Epithelial cell of proximal tubule (primary cell): ENCODE measurements around the gene METTL25. TPM values are rescaled to one million over a fixed set of nuclear protein-coding genes. Genes with fewer than 3 reads are reported as not detected.
"Not testable (repeated sequence)": the region's sequence is repeated elsewhere in the genome, so short reads cannot be mapped to it uniquely, and the experiment has no call there.

ENCODE experiments used
- DNase-seq: peaks from one replicate; pipeline ENCODE4 v3.0.0-alpha.2; 2011; ENCODE audit warnings: low read depth
- H3K4me3 ChIP-seq: 2 replicates; pipeline ENCODE4 v1.5.1; 2011; ENCODE audit warnings: low read depth, mild to moderate bottlenecking, low read length
- total RNA-seq: library from RNA; depleted of rRNA; stranded (reverse); fragments of >200 nt; gene quantifications from 2 replicates; pipeline ENCODE4 v1.2.3, GENCODE V29; 2015
- TF ChIP-seq, protein P1 (sequence below): conservative IDR thresholded peaks from 2 replicates; pipeline ENCODE4 v1.5.1; 2012; ENCODE audit warnings: low read depth, mild to moderate bottlenecking, low read length

The METTL25 gene
- total RNA-seq, 1 donor from 2014 or later = 8.8 TPM

DNA sequence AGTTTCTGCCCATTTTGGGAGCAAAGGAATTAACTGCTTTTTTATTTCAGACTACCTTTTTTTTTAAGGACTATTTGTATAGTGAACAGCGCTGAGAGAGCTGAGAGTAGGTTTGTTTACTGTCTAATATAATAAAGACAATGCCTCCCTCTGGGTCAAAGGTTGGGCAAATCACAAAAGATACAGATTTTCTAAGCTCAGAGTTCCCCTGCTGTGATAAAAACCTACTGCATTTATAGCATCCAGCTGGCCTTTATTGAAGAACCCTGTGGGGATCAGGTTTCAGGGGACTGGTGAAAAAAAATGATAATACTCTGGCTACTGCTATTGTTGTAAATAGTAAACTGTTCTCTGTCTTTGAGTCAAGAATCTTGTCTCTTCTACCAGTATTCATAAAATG is 28.8 kb upstream of the METTL25 start:
- no peak overlapping the region for H3K4me3 ChIP-seq
- DNase-seq = no peak
- TF ChIP-seq, protein P1, sequence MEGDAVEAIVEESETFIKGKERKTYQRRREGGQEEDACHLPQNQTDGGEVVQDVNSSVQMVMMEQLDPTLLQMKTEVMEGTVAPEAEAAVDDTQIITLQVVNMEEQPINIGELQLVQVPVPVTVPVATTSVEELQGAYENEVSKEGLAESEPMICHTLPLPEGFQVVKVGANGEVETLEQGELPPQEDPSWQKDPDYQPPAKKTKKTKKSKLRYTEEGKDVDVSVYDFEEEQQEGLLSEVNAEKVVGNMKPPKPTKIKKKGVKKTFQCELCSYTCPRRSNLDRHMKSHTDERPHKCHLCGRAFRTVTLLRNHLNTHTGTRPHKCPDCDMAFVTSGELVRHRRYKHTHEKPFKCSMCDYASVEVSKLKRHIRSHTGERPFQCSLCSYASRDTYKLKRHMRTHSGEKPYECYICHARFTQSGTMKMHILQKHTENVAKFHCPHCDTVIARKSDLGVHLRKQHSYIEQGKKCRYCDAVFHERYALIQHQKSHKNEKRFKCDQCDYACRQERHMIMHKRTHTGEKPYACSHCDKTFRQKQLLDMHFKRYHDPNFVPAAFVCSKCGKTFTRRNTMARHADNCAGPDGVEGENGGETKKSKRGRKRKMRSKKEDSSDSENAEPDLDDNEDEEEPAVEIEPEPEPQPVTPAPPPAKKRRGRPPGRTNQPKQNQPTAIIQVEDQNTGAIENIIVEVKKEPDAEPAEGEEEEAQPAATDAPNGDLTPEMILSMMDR = no peak

DNA sequence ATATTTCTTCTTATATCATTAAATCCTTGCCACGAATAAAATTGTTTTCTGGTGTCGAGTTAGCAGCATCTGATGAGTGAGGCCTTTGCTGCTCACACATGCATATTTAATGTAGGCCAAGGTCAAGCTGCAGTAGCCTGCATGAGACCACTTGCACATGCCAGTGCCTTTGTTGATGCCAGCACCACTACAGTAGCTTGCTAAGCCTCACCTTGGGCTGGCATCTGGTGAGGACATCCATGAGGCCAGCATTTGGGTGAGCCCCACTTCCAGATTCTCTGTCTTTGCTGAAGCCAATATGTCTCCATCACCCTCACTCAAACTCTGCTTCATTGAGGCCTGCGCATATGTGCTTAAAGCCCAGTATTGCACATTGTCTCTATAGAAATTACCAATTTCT is 8.2 kb upstream of the METTL25 start:
- no peak for DNase-seq
- TF ChIP-seq, protein P1 = no peak
- no peak overlapping the region for H3K4me3 ChIP-seq

DNA sequence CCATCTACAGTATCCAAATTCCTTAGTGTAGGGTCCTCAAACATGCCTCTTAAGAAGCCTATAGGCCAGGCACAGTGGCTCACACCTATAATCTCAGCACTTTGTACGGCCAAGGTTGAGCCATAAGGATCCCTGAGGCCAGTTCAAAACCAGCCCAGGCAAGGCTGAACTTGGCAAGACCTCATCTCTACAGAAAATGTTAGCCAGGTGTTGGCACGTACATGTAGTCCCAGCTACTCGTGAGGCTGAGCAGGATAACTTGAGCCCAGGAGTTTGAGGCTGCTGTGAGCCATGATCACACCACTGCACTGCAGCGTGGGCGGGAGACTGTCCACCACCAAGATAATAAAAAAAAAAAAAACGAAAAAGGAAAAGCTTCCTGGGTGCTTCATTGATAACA is 6.9 kb upstream of the METTL25 start:
- DNase-seq = no peak
- no peak overlapping the region for H3K4me3 ChIP-seq
- TF ChIP-seq, protein P1 = no peak

DNA sequence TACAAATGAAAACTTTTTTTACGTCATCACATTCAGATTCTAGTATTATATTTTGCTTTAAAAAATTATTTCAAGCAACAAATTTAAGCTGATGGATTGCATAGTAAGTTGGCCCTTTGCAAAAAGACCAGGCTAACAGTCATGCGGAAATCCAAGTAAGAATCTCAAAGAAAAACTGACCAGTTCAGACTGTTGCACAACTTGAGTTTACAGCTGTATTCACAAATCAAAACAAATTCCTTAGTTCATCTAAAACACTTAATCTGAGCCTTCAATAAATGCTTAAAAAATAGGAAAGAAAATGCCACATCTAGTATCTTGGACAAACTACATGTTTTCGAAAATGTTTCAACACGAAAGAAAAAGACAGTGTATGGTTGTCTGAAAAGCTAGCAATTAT is 989 bp upstream of the METTL25 start:
- TF ChIP-seq, protein P1 = no peak
- H3K4me3 ChIP-seq = peak overlapping the region; percentile 96
- DNase-seq = no peak

DNA sequence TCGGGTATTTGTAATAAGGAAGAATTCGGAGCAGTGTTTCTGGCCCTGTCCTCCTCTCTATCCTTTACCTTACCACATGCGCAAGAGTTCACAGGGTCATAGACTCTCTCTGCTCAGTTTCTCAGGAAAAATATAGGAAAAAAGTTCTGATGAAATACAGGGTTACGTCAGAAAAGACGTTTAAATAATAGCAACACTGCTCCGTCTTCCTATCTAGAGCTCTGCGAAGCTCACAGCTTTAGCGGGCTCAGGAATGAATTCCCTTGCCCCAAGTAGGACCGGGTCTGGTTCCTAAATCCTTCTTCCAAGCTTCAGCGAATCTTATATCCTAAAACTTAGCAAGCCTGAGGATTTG is 507 bp upstream of the METTL25 start:
- DNase-seq = no peak
- TF ChIP-seq, protein P1 = no peak
- peak overlapping the region; percentile 96 for H3K4me3 ChIP-seq

DNA sequence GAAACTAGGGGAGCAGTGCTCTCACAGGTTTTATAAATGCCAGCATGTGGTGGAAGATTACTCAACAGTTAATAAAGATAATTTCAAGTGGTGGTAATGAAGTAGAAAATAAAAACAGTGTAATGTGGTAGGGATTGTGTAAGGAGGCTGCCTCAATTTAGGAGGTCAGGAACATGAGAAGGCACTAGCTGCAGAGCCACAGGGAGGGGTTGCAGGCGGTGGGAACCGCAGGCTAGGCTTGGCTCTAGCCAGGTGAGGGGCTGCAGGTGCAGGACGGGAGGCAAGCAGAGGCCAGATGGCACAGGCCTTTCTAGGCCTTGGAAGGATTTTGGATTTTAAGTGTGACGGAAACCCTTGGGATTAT is 768 bp downstream of the METTL25 start:
- no peak for DNase-seq
- TF ChIP-seq, protein P1 = no peak
- peak overlapping the region; percentile 96 for H3K4me3 ChIP-seq

DNA sequence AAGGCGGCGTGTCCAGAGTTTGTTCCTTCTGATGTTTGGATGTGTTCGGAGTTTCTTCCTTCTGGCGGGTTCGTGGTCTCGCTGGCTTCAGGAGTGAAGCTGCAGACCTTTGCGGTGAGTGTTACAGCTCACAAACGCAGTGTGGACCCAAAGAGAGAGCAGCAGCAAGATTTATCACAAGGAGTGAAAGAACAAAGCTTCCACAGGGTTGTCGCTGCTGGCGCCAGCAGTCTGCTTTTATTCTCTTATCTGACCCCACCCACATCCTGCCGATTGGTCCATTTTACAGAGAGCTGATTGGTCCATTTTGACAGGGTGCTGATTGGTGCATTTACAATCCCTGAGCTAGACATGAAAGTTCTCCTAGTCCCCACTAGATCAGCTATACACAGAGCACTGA is 2.5 kb downstream of the METTL25 start:
- H3K4me3 ChIP-seq, DNase-seq: not testable (repeated sequence)

DNA sequence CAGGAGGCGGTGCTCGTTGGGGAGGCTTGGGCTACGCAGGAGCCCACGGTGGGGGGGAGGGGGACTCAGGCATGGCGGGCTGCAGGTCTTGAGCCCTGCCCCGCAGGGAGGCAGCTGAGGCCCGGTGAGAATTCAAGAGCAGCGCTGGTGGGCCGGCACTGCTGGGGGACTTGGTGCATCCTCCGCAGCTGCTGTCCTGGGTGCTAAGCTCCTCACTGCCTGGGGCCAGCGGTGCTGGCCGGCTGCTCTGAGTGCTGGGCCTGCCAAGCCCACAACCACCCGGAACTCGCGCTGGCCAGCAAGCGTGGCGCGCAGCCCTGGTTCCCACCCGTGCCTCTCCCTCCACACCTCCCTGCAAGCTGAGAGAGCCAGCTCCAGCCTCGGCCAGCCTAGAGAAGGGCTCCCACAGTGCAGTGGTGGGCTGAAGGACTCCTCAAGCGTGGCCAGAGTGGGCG is 3.2 kb downstream of the METTL25 start:
- TF ChIP-seq, protein P1 = no peak
- no peak overlapping the region for H3K4me3 ChIP-seq
- no peak for DNase-seq
